Activated CD4-positive, alpha-beta T cell treated with anti-CD3 and anti-CD28 coated beads, Interleukin-2, amount 50 U/mL, for 16 hours (primary cell): ENCODE measurements around the gene RUNX2.

Experiments used
- DNase-seq: peaks from one replicate; pipeline ENCODE4 v3.0.0-alpha.2; 2020

Gene RUNX2

DNA sequence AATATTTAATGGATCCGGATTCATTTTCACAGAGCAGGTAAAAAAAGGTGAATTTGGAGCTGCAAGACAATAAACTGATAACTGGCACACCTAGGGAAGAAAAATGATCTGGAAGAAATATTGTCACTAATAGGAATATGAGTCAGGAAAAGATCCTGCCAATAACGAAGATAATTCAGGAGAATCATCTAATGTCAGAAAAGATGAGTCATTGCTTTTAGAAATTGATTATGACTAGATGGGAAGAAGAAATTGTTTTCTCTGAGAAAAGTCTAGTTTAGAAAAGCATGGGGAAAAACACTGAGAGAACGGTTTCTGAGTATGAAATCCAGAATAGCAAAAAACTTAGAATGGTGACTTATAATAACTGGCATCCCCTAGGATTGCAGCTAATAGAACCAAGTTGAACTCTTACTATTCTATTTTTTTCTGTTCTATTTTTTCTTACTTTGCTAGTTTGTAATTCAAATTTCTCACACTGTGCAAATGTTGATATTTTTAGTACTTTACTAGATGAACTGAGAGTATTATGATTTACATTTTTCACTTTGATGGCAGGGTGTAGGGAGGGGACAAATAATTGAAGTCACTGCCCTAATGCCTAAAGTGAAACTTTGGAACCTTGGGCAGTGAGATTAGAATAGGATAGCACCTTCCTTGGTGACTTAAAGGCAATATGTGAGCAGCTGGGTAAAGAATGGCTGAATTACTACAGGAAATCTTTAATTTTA lies 87.8 kb downstream of the RUNX2 start:
- DNase-seq, result no peak

DNA sequence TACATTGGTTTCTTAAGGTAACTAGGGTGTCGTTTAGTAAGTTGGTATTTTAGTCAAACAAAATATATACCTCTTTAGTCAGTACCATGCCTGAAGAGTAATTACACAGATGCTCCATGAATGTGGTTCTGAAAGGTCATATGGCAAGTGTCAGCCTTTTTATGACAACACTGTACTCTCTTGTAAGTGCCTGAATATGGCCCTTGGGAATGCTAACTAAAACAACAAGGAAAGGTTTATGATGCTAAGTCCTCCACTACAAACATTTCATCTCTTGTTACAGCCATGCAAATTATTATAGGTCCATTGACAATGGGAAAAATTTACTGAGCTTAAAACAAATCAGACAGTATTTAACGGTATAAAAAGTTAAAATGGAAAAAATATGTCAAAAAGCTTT lies 88.6 kb downstream of the RUNX2 start:
- DNase-seq, result no peak

DNA sequence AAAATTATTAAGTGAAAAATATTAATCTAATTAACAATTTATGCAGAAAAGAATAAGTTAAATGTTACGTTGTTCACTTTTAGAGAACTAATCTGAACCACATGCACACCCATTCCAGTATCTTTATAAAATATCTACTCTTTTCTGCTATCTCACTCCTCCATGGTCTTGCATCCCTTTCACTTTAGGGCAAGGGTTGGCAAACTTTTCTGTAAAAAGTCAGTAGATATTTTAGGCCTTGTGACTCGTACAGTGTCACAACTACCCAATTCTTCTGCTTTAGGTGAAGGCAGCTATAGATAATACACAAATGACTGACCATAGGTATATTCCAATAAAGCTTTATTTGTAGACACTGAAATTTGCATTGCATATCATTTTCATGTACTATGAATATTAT lies 89.3 kb downstream of the RUNX2 start:
- DNase-seq, result no peak

- DNase-seq, result peak; percentile 74
Measured at GRCh38 chr6:45419571-45420082, 91.5 kb downstream of the RUNX2 start.

DNA sequence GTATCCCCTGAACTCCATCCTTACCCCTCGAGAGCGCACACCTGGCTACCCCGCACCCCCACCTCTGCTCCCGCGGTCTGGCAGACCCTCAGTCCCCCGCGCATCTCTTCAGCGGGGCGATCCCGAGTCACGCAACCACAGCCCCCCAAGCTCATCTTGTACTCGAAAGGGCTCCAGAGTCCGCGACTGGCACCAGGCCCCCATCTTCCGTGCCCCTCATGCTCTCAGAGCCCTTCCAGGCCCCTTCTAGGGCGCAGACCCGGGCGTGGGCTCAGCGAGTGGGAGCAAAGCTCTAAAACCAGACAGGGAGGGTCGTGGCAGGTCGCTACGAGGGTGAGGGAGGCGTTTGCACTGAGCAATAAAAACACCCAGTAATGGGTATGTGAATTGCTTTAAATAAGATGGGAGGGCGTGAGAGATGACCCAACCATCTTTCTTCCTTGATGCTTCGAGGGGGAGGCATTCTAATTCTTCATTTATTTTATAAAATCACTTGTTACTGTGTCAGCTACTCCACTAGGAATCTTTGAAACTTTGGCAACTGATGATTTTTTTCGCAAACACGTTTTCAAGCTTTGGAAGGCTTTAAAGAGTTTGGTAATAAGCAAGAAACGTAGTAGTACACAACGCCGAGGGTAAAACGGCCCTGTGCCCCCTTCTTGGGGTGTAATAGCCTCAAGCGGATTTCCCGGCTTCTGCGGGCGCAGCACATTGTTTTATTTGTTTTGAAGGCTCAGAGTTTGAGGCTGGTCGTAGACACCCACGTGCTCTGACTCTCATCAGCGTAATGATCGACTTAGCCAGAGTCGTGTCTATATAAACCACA lies 92.2 kb downstream of the RUNX2 start:
- DNase-seq, result peak; percentile 78

DNA sequence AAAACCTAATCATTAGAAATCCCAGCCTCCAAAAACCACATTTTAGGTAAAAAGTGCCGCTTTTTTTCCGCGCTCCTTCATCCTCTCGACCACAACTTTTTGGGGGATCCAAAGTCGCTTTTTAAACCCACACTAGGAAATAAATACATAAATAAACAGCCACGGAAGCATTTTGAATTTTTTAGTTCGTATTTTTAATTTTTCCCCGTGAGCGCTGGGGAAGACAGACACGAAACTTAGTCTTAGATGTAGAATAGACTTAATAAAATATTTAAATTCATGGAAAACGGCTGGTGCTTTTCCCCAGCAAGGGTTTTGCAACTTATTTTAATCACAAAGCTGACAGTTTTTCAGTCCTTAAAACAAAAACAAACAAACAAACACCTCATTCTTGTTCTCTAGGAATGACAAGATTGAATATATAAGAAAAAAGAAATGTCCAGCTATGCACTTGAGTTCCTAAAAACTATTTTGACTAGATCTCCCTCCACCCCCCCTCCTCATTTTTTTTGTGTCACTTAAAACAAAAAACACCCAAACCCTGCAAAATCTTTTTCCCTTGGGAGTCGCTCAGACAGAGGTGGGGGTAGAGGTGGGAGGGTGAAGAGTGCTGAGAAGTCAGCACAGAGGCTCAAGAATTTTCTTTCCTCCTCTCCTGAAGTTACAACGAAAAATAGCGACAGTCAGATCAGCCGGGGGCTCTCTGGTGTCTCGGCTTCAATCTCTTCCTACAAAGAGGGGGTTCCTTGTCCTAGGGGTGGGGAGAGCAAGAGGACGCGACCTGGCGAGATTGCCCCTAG lies 93.0 kb downstream of the RUNX2 start:
- no peak for DNase-seq

DNA sequence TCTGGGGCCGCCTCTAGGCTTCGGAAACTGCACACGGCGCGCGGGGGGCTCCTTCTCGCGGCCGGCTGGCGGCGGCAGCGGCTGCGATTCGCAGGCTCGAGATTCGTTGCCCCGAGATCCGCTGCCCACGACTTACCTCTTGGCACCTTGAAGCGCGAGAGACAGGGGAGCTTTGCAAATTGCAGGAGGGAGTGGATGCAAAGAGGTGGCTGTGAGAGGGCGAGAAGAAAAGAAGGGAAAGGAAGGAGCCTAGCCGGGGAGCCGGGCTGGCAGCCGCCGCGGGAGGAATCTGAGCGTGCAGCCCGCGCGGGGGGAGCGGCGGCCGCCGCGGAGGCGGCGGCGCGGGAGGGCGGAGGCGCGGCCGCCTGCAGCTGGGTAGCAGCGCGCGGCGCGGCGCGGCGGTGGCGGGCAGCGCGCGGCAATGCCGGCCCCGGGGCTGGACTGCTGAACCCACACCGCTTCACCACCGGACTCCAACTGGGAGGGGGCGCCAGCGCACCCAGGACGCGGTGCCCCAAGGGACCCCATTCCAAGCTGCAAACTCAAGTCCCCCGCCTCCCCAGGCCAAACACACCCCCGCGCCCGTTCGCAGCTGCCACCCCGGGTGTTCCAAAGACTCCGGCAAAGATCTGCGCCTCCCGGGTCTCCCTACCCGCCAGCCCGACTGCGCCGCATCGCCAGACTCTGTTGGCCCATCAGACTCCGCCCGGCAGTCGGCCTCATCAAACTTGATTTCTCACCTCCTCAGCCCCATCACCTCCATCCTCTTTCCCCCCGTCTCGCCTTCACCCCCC lies 93.8 kb downstream of the RUNX2 start:
- peak; percentile 73 for DNase-seq

DNA sequence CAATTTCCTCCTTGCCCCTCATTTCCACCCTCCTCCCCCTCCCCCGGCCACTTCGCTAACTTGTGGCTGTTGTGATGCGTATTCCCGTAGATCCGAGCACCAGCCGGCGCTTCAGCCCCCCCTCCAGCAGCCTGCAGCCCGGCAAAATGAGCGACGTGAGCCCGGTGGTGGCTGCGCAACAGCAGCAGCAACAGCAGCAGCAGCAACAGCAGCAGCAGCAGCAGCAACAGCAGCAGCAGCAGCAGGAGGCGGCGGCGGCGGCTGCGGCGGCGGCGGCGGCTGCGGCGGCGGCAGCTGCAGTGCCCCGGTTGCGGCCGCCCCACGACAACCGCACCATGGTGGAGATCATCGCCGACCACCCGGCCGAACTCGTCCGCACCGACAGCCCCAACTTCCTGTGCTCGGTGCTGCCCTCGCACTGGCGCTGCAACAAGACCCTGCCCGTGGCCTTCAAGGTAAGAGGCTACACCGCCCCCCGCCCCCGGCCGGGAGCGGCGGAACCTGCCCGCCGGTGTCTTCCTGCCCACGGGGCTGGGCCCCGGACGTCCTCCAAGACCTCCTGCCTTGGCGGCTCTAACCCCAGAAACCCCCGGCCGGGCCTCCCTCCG lies 94.5 kb downstream of the RUNX2 start:
- peak; percentile 71 for DNase-seq

DNA sequence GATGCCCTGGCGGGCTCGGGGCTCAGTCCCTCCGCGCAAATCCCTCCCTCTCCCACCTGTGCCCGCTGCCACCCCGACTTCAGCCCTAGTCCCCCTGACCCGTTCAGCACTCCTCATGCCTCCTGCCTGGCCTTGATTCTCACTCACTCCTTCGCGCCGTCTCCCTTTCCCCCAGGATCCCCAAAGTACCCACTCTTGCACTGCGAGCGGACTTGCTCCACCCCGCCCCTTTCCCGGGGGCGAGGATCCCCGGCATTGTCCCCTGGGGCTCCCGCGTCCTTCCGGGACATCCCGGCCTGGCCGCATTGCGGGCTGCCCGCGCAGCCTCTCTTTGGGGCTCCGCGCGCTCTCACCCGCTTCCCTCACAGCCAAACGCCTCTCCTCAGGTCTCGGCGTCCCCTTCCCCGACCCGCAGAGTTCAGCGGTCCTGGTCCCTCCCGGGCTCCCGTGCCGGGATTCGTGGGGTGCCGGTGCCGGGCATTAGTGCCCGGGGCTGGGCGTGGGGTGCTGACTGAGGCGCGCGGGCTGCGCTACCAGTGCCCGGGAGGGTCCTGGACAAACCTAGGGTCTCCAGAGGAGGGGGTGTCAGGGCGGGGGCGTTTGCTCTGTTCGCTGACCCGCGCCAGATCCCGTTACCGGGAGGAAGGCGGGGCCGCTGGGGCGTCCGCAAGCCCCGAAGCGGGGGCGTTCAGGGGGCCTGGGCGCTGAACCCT lies 95.1 kb downstream of the RUNX2 start:
- DNase-seq, result no peak

DNA sequence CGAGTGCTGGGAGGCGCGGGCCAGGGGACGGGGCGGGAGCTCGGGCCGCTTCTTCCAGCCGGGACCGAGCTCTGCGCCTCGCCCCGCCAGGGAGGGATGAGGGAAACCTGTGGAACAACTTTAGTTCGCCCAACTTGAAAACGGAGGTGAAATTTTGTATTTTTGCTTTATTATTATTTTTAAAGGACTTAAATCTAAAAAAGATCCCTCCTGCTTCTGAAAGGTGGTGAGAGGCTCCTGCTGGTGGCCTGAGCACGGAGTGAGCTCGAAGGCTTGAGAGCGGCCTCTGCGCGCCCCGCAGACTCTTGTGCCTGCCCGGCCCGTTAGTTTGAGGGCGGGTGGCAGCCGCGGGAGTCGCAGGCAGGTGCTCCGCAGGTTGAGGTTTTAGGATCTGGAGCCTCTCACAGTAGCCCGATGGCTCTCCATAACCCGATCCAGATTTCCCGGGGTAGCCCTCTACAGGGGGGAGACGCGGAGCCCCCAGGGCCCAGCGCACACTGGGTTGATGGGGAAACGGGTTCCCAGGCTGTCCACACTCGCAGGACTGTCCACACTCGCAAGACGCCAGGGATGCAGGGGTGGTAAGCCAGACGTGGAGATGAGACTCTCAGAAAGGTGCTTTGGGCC lies 95.8 kb downstream of the RUNX2 start:
- DNase-seq, result no peak

GRCh38 chr6:45424451-45424861 lies 96.3 kb downstream of the RUNX2 start:
- DNase-seq, result no peak

GRCh38 chr6:45426251-45426650 lies 98.1 kb downstream of the RUNX2 start:
- DNase-seq, result no peak

DNA sequence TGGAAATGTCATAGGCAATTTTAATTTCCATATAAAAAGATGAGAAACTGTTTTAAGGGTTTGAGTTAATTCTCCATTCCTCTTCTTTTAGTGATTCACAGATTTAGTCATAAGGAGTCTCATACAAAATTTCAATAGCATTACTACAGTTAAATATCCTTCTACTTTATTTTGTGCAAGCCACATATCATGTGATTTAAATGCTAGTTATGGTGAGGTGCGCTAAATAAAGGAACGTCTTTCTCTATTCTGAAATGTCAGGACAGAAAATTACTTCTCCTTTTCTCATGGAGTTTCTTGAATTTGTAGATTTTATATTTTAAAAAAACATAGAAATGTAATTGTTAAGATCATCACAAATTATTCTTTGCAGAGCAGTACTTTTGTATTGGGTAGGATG lies 99.6 kb downstream of the RUNX2 start:
- DNase-seq, result no peak

- no peak for DNase-seq
Measured at GRCh38 chr6:45428727-45429126, 100.6 kb downstream of the RUNX2 start.

GRCh38 chr6:45430590-45431202 lies 102.6 kb downstream of the RUNX2 start:
- DNase-seq, result no peak

GRCh38 chr6:45431317-45432065 lies 103.4 kb downstream of the RUNX2 start:
- no peak for DNase-seq

- no peak for DNase-seq
Measured at GRCh38 chr6:45432977-45433376, 104.8 kb downstream of the RUNX2 start.

GRCh38 chr6:45433533-45434380 lies 105.6 kb downstream of the RUNX2 start:
- no peak for DNase-seq

DNA sequence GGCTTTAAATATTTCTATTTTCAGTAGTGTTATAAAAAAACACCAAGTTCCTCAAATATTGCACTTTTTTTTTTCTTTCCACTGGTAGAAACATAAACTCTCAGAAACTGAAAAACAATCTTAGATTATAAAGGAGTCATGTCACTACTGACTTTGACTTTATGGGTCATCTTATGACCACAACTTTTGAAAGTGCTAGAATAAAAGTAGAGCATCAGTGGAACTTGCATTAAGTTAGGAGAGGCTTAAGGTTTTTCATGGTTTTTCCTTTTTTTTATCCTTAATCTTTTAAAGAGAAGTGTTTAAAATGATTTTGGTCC lies 106.2 kb downstream of the RUNX2 start:
- DNase-seq, result no peak
